MG63 (cell line): ENCODE results near the gene LRRK2. TPM values are rescaled to one million over a fixed set of nuclear protein-coding genes. Genes with fewer than 3 reads are reported as not detected.
A peak's percentile ranks its signal among the peaks of the same experiment; 100 is the strongest.

Source experiments
- DNase-seq: peaks from one replicate; pipeline ENCODE4 v3.0.0-alpha.2; 2020
- H3K27me3 ChIP-seq: fragments of 250-450 bp; sonication (Bioruptor Pico); 2 replicates; pipeline ENCODE4 v1.5.1; 2020; ENCODE audit warnings: mild to moderate bottlenecking, moderate library complexity
- H3K36me3 ChIP-seq: fragments of 250-450 bp; sonication (Bioruptor Pico); 2 replicates; pipeline ENCODE4 v1.5.1; 2020; ENCODE audit warnings: mild to moderate bottlenecking, moderate library complexity
- H3K4me3 ChIP-seq: fragments of 250-450 bp; sonication (Bioruptor Pico); 2 replicates; pipeline ENCODE4 v1.5.1; 2020; ENCODE audit warnings: mild to moderate bottlenecking, moderate library complexity
- H3K9me3 ChIP-seq: fragments of 250-450 bp; sonication (Bioruptor Pico); 2 replicates; pipeline ENCODE4 v1.5.1; 2020; ENCODE audit warnings: mild to moderate bottlenecking, moderate library complexity
- total RNA-seq: library from RNA; depleted of rRNA; stranded (reverse); fragments of >200 nt; shearing (Covaris generic); gene quantifications from 2 replicates; pipeline ENCODE4 v1.2.3, GENCODE V29; 2014; ENCODE audit warnings: low replicate concordance; rRNA removed

Gene LRRK2
- total RNA-seq: 0.76 and 2.3 TPM in 2 replicates

- Histone ChIP-seq H3K9me3 (no peaks in the 10 kb centered on the region), H3K36me3 (no peaks in the 10 kb centered on the region), H3K27me3 (no peaks in the 10 kb centered on the region; the same call in 1 of the 2 replicates), H3K4me3 (peak within 1 kb of the TSS; percentile 56)
- peak; percentile 81 for DNase-seq
Observed at GRCh38 chr12:40224439-40225291, at the start of gene LRRK2. TSS of gene LRRK2 (plus strand) at chr12:40224997. CDS start at chr12:40225132, 135 bp downstream.

- Histone ChIP-seq H3K4me3 (no peak overlapping the region), H3K36me3 (no peaks in the 10 kb centered on the region), H3K27me3 (no peaks in the 10 kb centered on the region), H3K9me3 (no peaks in the 10 kb centered on the region)
- no peak for DNase-seq
Observed at GRCh38 chr12:40175045-40175444, 49.8 kb upstream of the LRRK2 start.

GRCh38 chr12:40175489-40175888 lies 49.3 kb upstream of the LRRK2 start:
- Histone ChIP-seq H3K27me3 (no peaks in the 10 kb centered on the region), H3K9me3 (no peaks in the 10 kb centered on the region), H3K4me3 (no peak overlapping the region), H3K36me3 (no peaks in the 10 kb centered on the region)
- DNase-seq: no peak

- H3K27me3 ChIP-seq: no peaks in the 10 kb centered on the region
- no peak for DNase-seq
- H3K9me3 ChIP-seq: no peaks in the 10 kb centered on the region
- no peak overlapping the region for H3K4me3 ChIP-seq
- H3K36me3 ChIP-seq: no peaks in the 10 kb centered on the region
Observed at GRCh38 chr12:40178701-40179100, 46.1 kb upstream of the LRRK2 start.

- no peak for DNase-seq
- no peaks in the 10 kb centered on the region for H3K36me3 ChIP-seq
- H3K9me3 ChIP-seq: no peaks in the 10 kb centered on the region
- H3K27me3 ChIP-seq: no peaks in the 10 kb centered on the region
- H3K4me3 ChIP-seq: no peak overlapping the region
Observed at GRCh38 chr12:40181490-40181889, 43.3 kb upstream of the LRRK2 start.

GRCh38 chr12:40183715-40184114 lies 41.1 kb upstream of the LRRK2 start:
- H3K4me3 ChIP-seq: no peak overlapping the region
- no peak for DNase-seq

GRCh38 chr12:40184493-40185302 lies 40.1 kb upstream of the LRRK2 start:
- H3K27me3 ChIP-seq: no peaks in the 10 kb centered on the region
- H3K4me3 ChIP-seq: no peak overlapping the region
- no peak for DNase-seq
- no peaks in the 10 kb centered on the region for H3K9me3 ChIP-seq
- H3K36me3 ChIP-seq: no peaks in the 10 kb centered on the region

More at GRCh38 chr12:40183715-40184114, 41.1 kb upstream of the LRRK2 start:
- no peaks in the 10 kb centered on the region for H3K9me3 ChIP-seq
- no peaks in the 10 kb centered on the region for H3K27me3 ChIP-seq
- no peaks in the 10 kb centered on the region for H3K36me3 ChIP-seq

GRCh38 chr12:40185303-40185693 lies 39.5 kb upstream of the LRRK2 start:
- Histone ChIP-seq H3K27me3 (no peaks in the 10 kb centered on the region), H3K9me3 (no peaks in the 10 kb centered on the region), H3K36me3 (no peaks in the 10 kb centered on the region), H3K4me3 (no peak overlapping the region)
- no peak for DNase-seq

GRCh38 chr12:40188558-40189320 lies 36.1 kb upstream of the LRRK2 start:
- no peak for DNase-seq
- Histone ChIP-seq H3K27me3 (no peaks in the 10 kb centered on the region), H3K4me3 (no peak overlapping the region), H3K36me3 (no peaks in the 10 kb centered on the region), H3K9me3 (no peaks in the 10 kb centered on the region)

- Histone ChIP-seq H3K36me3 (no peaks in the 10 kb centered on the region), H3K9me3 (no peaks in the 10 kb centered on the region), H3K4me3 (no peak overlapping the region), H3K27me3 (no peaks in the 10 kb centered on the region)
- DNase-seq: no peak
Observed at GRCh38 chr12:40192704-40193255, 32.0 kb upstream of the LRRK2 start.

GRCh38 chr12:40194846-40195245 lies 30.0 kb upstream of the LRRK2 start:
- no peaks in the 10 kb centered on the region for H3K9me3 ChIP-seq
- DNase-seq: no peak
- H3K36me3 ChIP-seq: no peaks in the 10 kb centered on the region
- H3K4me3 ChIP-seq: no peak overlapping the region
- no peaks in the 10 kb centered on the region for H3K27me3 ChIP-seq

GRCh38 chr12:40197590-40197989 lies 27.2 kb upstream of the LRRK2 start:
- Histone ChIP-seq H3K36me3 (no peaks in the 10 kb centered on the region), H3K27me3 (no peaks in the 10 kb centered on the region), H3K9me3 (no peaks in the 10 kb centered on the region), H3K4me3 (no peak overlapping the region)
- DNase-seq: no peak

- no peak overlapping the region for H3K4me3 ChIP-seq
- DNase-seq: peak; percentile 66
Observed at GRCh38 chr12:40198601-40199000, 26.2 kb upstream of the LRRK2 start.

GRCh38 chr12:40202095-40203059 lies 22.4 kb upstream of the LRRK2 start:
- Histone ChIP-seq H3K4me3 (no peak overlapping the region), H3K27me3 (no peaks in the 10 kb centered on the region), H3K9me3 (no peaks in the 10 kb centered on the region), H3K36me3 (no peaks in the 10 kb centered on the region)
- no peak for DNase-seq

More at GRCh38 chr12:40198601-40199000, 26.2 kb upstream of the LRRK2 start:
- H3K9me3 ChIP-seq: no peaks in the 10 kb centered on the region
- H3K36me3 ChIP-seq: no peaks in the 10 kb centered on the region
- H3K27me3 ChIP-seq: no peaks in the 10 kb centered on the region

GRCh38 chr12:40203060-40203430 lies 21.8 kb upstream of the LRRK2 start:
- Histone ChIP-seq H3K36me3 (no peaks in the 10 kb centered on the region), H3K4me3 (no peak overlapping the region), H3K27me3 (no peaks in the 10 kb centered on the region), H3K9me3 (no peaks in the 10 kb centered on the region)
- no peak for DNase-seq

- Histone ChIP-seq H3K27me3 (no peaks in the 10 kb centered on the region), H3K9me3 (no peaks in the 10 kb centered on the region), H3K36me3 (no peaks in the 10 kb centered on the region), H3K4me3 (no peak overlapping the region)
- DNase-seq: no peak
Observed at GRCh38 chr12:40204337-40204736, 20.5 kb upstream of the LRRK2 start.
